ENCODE measurements around the gene PLXNB3.

The PLXNB3 gene

GRCh38 chrX:153755136-153755535 is 8.9 kb upstream of the PLXNB3 start:
- in situ Hi-C loops (cut with HindIII; ENCODE audit: low sequenced_read_pairs), result no loop called here

GRCh38 chrX:153761863-153762262 is 2.2 kb upstream of the PLXNB3 start:
- in situ Hi-C loops (cut with HindIII; ENCODE audit: low sequenced_read_pairs), result no loop called here

GRCh38 chrX:153762626-153763173 is 1.3 kb upstream of the PLXNB3 start:
- in situ Hi-C loops (cut with HindIII; ENCODE audit: low sequenced_read_pairs), result no loop called here

- in situ Hi-C loops (cut with HindIII; ENCODE audit: low sequenced_read_pairs), result no loop called here
Observed at GRCh38 chrX:153763298-153763932, 634 bp upstream of the PLXNB3 start.

- in situ Hi-C loops (cut with HindIII; ENCODE audit: low sequenced_read_pairs), result no loop called here
Observed at GRCh38 chrX:153764786-153765137, 713 bp downstream of the PLXNB3 start.

GRCh38 chrX:153765138-153766079 is 1.4 kb downstream of the PLXNB3 start:
- in situ Hi-C loops (cut with HindIII; ENCODE audit: low sequenced_read_pairs), result no loop called here

- in situ Hi-C loops (cut with HindIII; ENCODE audit: low sequenced_read_pairs), result no loop called here
Observed at GRCh38 chrX:153766098-153766817, 2.2 kb downstream of the PLXNB3 start.

GRCh38 chrX:153766871-153767673 is 3.0 kb downstream of the PLXNB3 start:
- in situ Hi-C loops (cut with HindIII; ENCODE audit: low sequenced_read_pairs), result no loop called here

GRCh38 chrX:153767674-153768055 is 3.6 kb downstream of the PLXNB3 start:
- in situ Hi-C loops (cut with HindIII; ENCODE audit: low sequenced_read_pairs), result no loop called here

GRCh38 chrX:153768311-153769157 is 4.5 kb downstream of the PLXNB3 start:
- in situ Hi-C loops (cut with HindIII; ENCODE audit: low sequenced_read_pairs), result no loop called here

- in situ Hi-C loops (cut with HindIII; ENCODE audit: low sequenced_read_pairs), result no loop called here
Observed at GRCh38 chrX:153769158-153769864, 5.3 kb downstream of the PLXNB3 start.

- in situ Hi-C loops (cut with HindIII; ENCODE audit: low sequenced_read_pairs), result no loop called here
Observed at GRCh38 chrX:153769865-153770600, 6.0 kb downstream of the PLXNB3 start.

- in situ Hi-C loops (cut with HindIII; ENCODE audit: low sequenced_read_pairs), result no loop called here
Observed at GRCh38 chrX:153770601-153771414, 6.8 kb downstream of the PLXNB3 start.

GRCh38 chrX:153771415-153772315 is 7.6 kb downstream of the PLXNB3 start:
- in situ Hi-C loops (cut with HindIII; ENCODE audit: low sequenced_read_pairs), result no loop called here

- in situ Hi-C loops (cut with HindIII; ENCODE audit: low sequenced_read_pairs), result no loop called here
Observed at GRCh38 chrX:153772316-153773217, 8.5 kb downstream of the PLXNB3 start.

Measured in endothelial cell of hepatic sinusoid (primary cell).